HepG2 (cell line): ENCODE results near the gene PLB1. TPM values are rescaled to one million over a fixed set of nuclear protein-coding genes. Genes with fewer than 3 reads are reported as not detected.

Experiments used
- ATAC-seq: fragments of 200-7000 bp; cut with Tn5 transposase; 3 replicates; pipeline ENCODE4 v1.9.1; 2020; ENCODE audit warnings: mild to moderate bottlenecking, moderate library complexity
- BruUV-seq: library from RNA; stranded (reverse); fragments of 400-500 nt; replicated peaks from 2 replicates; lab custom pipeline; 2021; lab: Mats Ljungman, UMichigan
- CTCF ChIA-PET: fragments of 300-600 bp; formaldehyde crosslinking; extraction: SDS; loops from one replicate; lab custom pipeline; 2021; ENCODE audit warnings: low total read pairs, inconsistent platforms, low intra/inter-chr PET ratio; lab: Yijun Ruan, JAX
- POLR2A ChIA-PET: fragments of 350-600 bp; sonication (Branson Sonifier 250); formaldehyde crosslinking; loops from one replicate; lab custom pipeline; 2020; ENCODE audit warnings: antibody characterized with exemption, inconsistent platforms; lab: Yijun Ruan, JAX
- DNase-seq: peaks from one replicate; pipeline ENCODE4 v3.0.0-alpha.2; 2015; ENCODE audit warnings: low spot score
- FAIRE-seq: peaks from 3 replicates; lab custom pipeline; 2011; peaks lifted over from hg19 to GRCh38; lab: Jason Lieb, UNC
- H2AFZ ChIP-seq: one replicate; pipeline ENCODE4 v1.6.1; 2011; ENCODE audit warnings: low read length, inconsistent platforms
- H3K27ac ChIP-seq: fragments of 300-600 bp; 3 replicates; pipeline ENCODE4 v1.8.0; 2011; ENCODE audit warnings: mixed run types, mild to moderate bottlenecking, mixed read lengths, low read length, inconsistent platforms; ENCODE audit not compliant: insufficient read depth; ENCODE audit errors: extremely low read length
- H3K27me3 ChIP-seq, 2 experiments: fragments of 200-600 bp in 1 of 2; 2 replicates in 1 of 2; 3 replicates in 1 of 2; pipeline versions ENCODE4 v1.6.0 to v1.8.0; 2011; ENCODE audit warnings: low read length in 2 of 2, mild to moderate bottlenecking in 2 of 2, moderate library complexity in 2 of 2, inconsistent platforms in 1 of 2; ENCODE audit not compliant: insufficient read depth in 2 of 2, control insufficient read depth in 1 of 2
- H3K36me3 ChIP-seq, 2 experiments: fragments of 200-600 bp in 1 of 2; replicated peaks in 1 of 2; 2 replicates in 1 of 2; 3 replicates in 1 of 2; pipeline versions ENCODE4 v1.5.1 to v1.8.0; 2011; ENCODE audit warnings: low read length in 2 of 2, inconsistent platforms in 1 of 2; ENCODE audit not compliant: insufficient read depth in 2 of 2, control insufficient read depth in 1 of 2
- H3K4me1 ChIP-seq: 2 replicates; pipeline ENCODE4 v1.5.1; 2012; ENCODE audit warnings: low read length, inconsistent platforms; ENCODE audit not compliant: insufficient read depth
- H3K4me2 ChIP-seq: 2 replicates; pipeline ENCODE4 v1.6.0; 2011; ENCODE audit warnings: low read depth, low read length, inconsistent platforms
- H3K4me3 ChIP-seq, 3 experiments: fragments of 200-600 bp in 1 of 3; sonication (generic), shearing (Covaris generic) in 1 of 3; replicated peaks in 1 of 3; 2 replicates each; pipeline ENCODE4 v1.5.1; 2011 to 2016; ENCODE audit warnings: low read length in 3 of 3, inconsistent platforms in 2 of 3, low read depth in 2 of 3, mild to moderate bottlenecking in 2 of 3, control low read depth in 1 of 3, mixed read lengths in 1 of 3; ENCODE audit not compliant: insufficient read depth in 1 of 3
- H3K79me2 ChIP-seq: one replicate; pipeline ENCODE4 v1.6.1; 2011; ENCODE audit warnings: low read length, inconsistent platforms; ENCODE audit not compliant: insufficient read depth
- H3K9ac ChIP-seq: 2 replicates; pipeline ENCODE4 v1.6.0; 2011; ENCODE audit warnings: mild to moderate bottlenecking, low read depth, low read length, inconsistent platforms; ENCODE audit not compliant: insufficient read depth
- H3K9me3 ChIP-seq: 2 replicates; pipeline ENCODE4 v1.5.1; 2012; ENCODE audit warnings: mild to moderate bottlenecking, low read length
- H4K20me1 ChIP-seq: 2 replicates; pipeline ENCODE4 v1.6.0; 2011; ENCODE audit warnings: inconsistent platforms, mild to moderate bottlenecking, low read length, moderate library complexity; ENCODE audit not compliant: insufficient read depth
- ASH2L ChIP-seq: fragments of 300-600, 200-600 bp; sonication (generic); IDR thresholded peaks from 2 replicates; pipeline ENCODE4 v1.7.0; 2017; ENCODE audit warnings: low read depth, mild to moderate bottlenecking, moderate library complexity, mixed read lengths, low read length; ENCODE audit not compliant: insufficient read length
- ERF ChIP-seq: IDR thresholded peaks from 2 replicates; pipeline ENCODE4 v1.6.1; 2018; ENCODE audit warnings: missing biosample characterization, missing genetic modification reagents
- MXI1 ChIP-seq: IDR thresholded peaks from 3 replicates; pipeline ENCODE4 v1.6.1; 2012; ENCODE audit warnings: low read depth, low read length, inconsistent platforms, borderline replicate concordance
- NR2F6 ChIP-seq, 2 experiments: IDR thresholded peaks; 2 replicates each; pipeline ENCODE4 v1.6.1; 2016; ENCODE audit warnings: antibody characterized with exemption in 1 of 2, mild to moderate bottlenecking in 1 of 2
- SAFB2 ChIP-seq: sonication (generic); formaldehyde crosslinking; IDR thresholded peaks from 2 replicates; pipeline ENCODE4 v1.5.1; 2020; ENCODE audit warnings: missing genetic modification reagents, low read depth, mild to moderate bottlenecking, borderline replicate concordance
- SOX13 ChIP-seq, 3 experiments: fragments of 450-650 bp in 1 of 3; sonication (generic) in 1 of 3; formaldehyde crosslinking in 1 of 3; IDR thresholded peaks in 2 of 3; conservative IDR thresholded peaks in 1 of 3; 2 replicates each; pipeline versions ENCODE4 v1.5.0 to v1.6.1; 2016 to 2020; ENCODE audit warnings: antibody characterized with exemption in 1 of 3, mild to moderate bottlenecking in 1 of 3, missing compliant biosample characterization in 1 of 3, missing genetic modification reagents in 1 of 3, moderate library complexity in 1 of 3
- TARDBP ChIP-seq: sonication (generic); formaldehyde crosslinking; IDR thresholded peaks from 2 replicates; pipeline ENCODE4 v1.8.0; 2022; ENCODE audit warnings: mild to moderate bottlenecking, missing genetic modification reagents
- ZNF331 ChIP-seq: sonication (generic); formaldehyde crosslinking; IDR thresholded peaks from 2 replicates; pipeline ENCODE4 v1.4.0; 2020; ENCODE audit warnings: missing genetic modification reagents
- WGBS: methylation state at CpG from one replicate; pipeline ENCODE4 v1.1.6; 2017; ENCODE audit warnings: low lambda C conversion rate; 5-methylcytosine and 5-hydroxymethylcytosine counted together
- in situ Hi-C: cut with HindIII; loops from 2 replicates; pipeline ENCODE4 v1.10.0; 2017; ENCODE audit warnings: low pct_unique_long_range_greater_than_20kb; ENCODE audit not compliant: extremely low pct_ligation_motif_present
- intact Hi-C: fragments of 100-400 bp; cut with micrococcal nuclease; formaldehyde crosslinking; loops from one replicate; pipeline ENCODE4 v1.10.0; 2022; ENCODE audit not compliant: unreplicated experiment
- polyA plus RNA-seq, 8 experiments: library from polyadenylated mRNA; depleted of rRNA in 3 of 8; stranded (reverse) in 7 of 8; unstranded in 1 of 8; fragments of >200 nt; fragmentation: Illumina TruSeq in 4 of 8; extraction: Trizol in 4 of 8; gene quantifications; 2 replicates each; pipeline versions ENCODE4 v1.2.1 to v1.2.3, GENCODE V29; 2011 to 2016; ENCODE audit warnings: low read depth in 4 of 8, missing spikeins in 1 of 8, mixed read lengths in 1 of 8; ENCODE audit not compliant: insufficient read depth in 1 of 8
- total RNA-seq, 5 experiments: library from RNA; depleted of rRNA; stranded (reverse); fragments of >200 nt; fragmentation: Illumina TruSeq; extraction: Trizol; gene quantifications; 2 replicates each; pipeline ENCODE4 v1.2.3, GENCODE V29; 2016; ENCODE audit warnings: low read depth in 1 of 5
- TF ChIP-seq, protein P1 (sequence below): sonication (generic); formaldehyde crosslinking; IDR thresholded peaks from 2 replicates; pipeline ENCODE4 v1.4.0; 2020; ENCODE audit warnings: missing genetic modification reagents
- TF ChIP-seq, protein P2 (sequence below): sonication (generic); formaldehyde crosslinking; IDR thresholded peaks from 2 replicates; pipeline ENCODE4 v1.4.0; 2020; ENCODE audit warnings: mild to moderate bottlenecking, missing genetic modification reagents, borderline replicate concordance

The PLB1 gene
- total and polyA plus RNA-seq, 2 of the 13 experiments (the other 11 are each of a cell fraction or from before 2014, with no cell fraction given), result 0.20 to 1.8 TPM

GRCh38 chr2:28621172-28622100, 125.6 kb downstream of the PLB1 start:
- H3K9ac ChIP-seq, result peak overlapping the region; percentile 44
- H4K20me1 ChIP-seq, result no peaks in the 10 kb centered on the region
- H3K27ac ChIP-seq, result peak overlapping the region; percentile 61
- POLR2A ChIA-PET, result interaction anchor here (0.9 to 1.4 kb wide), 5 partner anchors 27 to 133 kb away, joined by 3 to 5 read pairs (median 4); partner anchors contain the start of gene PPP1CB
- peak overlapping the region in 2 of 3 experiments; percentile 3 to 54; a peak in 4 of 6 replicates for H3K4me3 ChIP-seq
- H3K4me1 ChIP-seq, result peaks cover 59% of the 10 kb centered on the region
- H3K4me2 ChIP-seq, result peak overlapping the region; percentile 72
- no TSS peak for BruUV-seq
- no peaks in the 10 kb centered on the region for H3K9me3 ChIP-seq
- H3K27me3 ChIP-seq, result no peaks in the 10 kb centered on the region; a peak in 1 of 5 replicates
- 1% methylated on average over 14 of the region's 15 CpGs for WGBS
- no peaks in the 10 kb centered on the region for H3K36me3 ChIP-seq
- intact Hi-C loops, result loop anchor here (1.0 to 5.0 kb wide), 3 partner anchors 54 to 132 kb away; no protein-coding TSS in a partner anchor
- in situ Hi-C loops, result no loop called here
- FAIRE-seq (peak; percentile 92), ATAC-seq (peak; percentile 91), DNase-seq (peak; percentile 83)
- peak overlapping the region; percentile 37 for H2AFZ ChIP-seq
- H3K79me2 ChIP-seq, result no peaks in the 10 kb centered on the region
- CTCF ChIA-PET, result no interaction called here
- TF ChIP-seq MXI1 (peak; percentile 74; the same call in 1 of the 3 replicates), ASH2L (peak; percentile 77), ERF (CRISPR knock-in tag) (peak; percentile 17; the same call in 1 of the 2 replicates), TARDBP (CRISPR knock-in tag) (peak; percentile 77; the same call in 1 of the 2 replicates), SOX13 (IDR thresholded peaks at IDR 0.05) (no peak), SOX13 (CRISPR knock-in tag; conservative IDR thresholded peaks at IDR 0.05 in 1 of 2, IDR thresholded peaks at IDR 0.05 in 1 of 2) (no peak), NR2F6 (IDR thresholded peaks at IDR 0.05) (peak; percentile 70), NR2F6 (CRISPR knock-in tag; IDR thresholded peaks at IDR 0.05) (peak; percentile 90), ZNF331 (CRISPR knock-in tag) (peak; percentile 32; the same call in 1 of the 2 replicates), SAFB2 (no peak)
- TF ChIP-seq, protein P1, sequence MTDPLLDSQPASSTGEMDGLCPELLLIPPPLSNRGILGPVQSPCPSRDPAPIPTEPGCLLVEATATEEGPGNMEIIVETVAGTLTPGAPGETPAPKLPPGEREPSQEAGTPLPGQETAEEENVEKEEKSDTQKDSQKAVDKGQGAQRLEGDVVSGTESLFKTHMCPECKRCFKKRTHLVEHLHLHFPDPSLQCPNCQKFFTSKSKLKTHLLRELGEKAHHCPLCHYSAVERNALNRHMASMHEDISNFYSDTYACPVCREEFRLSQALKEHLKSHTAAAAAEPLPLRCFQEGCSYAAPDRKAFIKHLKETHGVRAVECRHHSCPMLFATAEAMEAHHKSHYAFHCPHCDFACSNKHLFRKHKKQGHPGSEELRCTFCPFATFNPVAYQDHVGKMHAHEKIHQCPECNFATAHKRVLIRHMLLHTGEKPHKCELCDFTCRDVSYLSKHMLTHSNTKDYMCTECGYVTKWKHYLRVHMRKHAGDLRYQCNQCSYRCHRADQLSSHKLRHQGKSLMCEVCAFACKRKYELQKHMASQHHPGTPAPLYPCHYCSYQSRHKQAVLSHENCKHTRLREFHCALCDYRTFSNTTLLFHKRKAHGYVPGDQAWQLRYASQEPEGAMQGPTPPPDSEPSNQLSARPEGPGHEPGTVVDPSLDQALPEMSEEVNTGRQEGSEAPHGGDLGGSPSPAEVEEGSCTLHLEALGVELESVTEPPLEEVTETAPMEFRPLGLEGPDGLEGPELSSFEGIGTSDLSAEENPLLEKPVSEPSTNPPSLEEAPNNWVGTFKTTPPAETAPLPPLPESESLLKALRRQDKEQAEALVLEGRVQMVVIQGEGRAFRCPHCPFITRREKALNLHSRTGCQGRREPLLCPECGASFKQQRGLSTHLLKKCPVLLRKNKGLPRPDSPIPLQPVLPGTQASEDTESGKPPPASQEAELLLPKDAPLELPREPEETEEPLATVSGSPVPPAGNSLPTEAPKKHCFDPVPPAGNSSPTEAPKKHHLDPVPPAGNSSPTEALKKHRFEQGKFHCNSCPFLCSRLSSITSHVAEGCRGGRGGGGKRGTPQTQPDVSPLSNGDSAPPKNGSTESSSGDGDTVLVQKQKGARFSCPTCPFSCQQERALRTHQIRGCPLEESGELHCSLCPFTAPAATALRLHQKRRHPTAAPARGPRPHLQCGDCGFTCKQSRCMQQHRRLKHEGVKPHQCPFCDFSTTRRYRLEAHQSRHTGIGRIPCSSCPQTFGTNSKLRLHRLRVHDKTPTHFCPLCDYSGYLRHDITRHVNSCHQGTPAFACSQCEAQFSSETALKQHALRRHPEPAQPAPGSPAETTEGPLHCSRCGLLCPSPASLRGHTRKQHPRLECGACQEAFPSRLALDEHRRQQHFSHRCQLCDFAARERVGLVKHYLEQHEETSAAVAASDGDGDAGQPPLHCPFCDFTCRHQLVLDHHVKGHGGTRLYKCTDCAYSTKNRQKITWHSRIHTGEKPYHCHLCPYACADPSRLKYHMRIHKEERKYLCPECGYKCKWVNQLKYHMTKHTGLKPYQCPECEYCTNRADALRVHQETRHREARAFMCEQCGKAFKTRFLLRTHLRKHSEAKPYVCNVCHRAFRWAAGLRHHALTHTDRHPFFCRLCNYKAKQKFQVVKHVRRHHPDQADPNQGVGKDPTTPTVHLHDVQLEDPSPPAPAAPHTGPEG, result no peak
- TF ChIP-seq, protein P2, sequence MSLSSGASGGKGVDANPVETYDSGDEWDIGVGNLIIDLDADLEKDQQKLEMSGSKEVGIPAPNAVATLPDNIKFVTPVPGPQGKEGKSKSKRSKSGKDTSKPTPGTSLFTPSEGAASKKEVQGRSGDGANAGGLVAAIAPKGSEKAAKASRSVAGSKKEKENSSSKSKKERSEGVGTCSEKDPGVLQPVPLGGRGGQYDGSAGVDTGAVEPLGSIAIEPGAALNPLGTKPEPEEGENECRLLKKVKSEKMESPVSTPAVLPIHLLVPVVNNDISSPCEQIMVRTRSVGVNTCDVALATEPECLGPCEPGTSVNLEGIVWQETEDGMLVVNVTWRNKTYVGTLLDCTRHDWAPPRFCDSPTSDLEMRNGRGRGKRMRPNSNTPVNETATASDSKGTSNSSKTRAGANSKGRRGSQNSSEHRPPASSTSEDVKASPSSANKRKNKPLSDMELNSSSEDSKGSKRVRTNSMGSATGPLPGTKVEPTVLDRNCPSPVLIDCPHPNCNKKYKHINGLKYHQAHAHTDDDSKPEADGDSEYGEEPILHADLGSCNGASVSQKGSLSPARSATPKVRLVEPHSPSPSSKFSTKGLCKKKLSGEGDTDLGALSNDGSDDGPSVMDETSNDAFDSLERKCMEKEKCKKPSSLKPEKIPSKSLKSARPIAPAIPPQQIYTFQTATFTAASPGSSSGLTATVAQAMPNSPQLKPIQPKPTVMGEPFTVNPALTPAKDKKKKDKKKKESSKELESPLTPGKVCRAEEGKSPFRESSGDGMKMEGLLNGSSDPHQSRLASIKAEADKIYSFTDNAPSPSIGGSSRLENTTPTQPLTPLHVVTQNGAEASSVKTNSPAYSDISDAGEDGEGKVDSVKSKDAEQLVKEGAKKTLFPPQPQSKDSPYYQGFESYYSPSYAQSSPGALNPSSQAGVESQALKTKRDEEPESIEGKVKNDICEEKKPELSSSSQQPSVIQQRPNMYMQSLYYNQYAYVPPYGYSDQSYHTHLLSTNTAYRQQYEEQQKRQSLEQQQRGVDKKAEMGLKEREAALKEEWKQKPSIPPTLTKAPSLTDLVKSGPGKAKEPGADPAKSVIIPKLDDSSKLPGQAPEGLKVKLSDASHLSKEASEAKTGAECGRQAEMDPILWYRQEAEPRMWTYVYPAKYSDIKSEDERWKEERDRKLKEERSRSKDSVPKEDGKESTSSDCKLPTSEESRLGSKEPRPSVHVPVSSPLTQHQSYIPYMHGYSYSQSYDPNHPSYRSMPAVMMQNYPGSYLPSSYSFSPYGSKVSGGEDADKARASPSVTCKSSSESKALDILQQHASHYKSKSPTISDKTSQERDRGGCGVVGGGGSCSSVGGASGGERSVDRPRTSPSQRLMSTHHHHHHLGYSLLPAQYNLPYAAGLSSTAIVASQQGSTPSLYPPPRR (CRISPR knock-in tag), result 0 out of 2 replicates have a peak, but pooled peaks have one; percentile 41
